Rectal smooth muscle tissue (tissue), 1 donor: Measurements from ENCODE around the gene PRSS1.

Experiments
- H3K27ac ChIP-seq: one replicate; pipeline ENCODE4 v1.7.0; 2013; ENCODE audit warnings: low read depth, low read length, inconsistent platforms
- H3K27me3 ChIP-seq: one replicate; pipeline ENCODE4 v1.7.0; 2013; ENCODE audit warnings: low read length; ENCODE audit not compliant: control insufficient read depth, insufficient read depth
- H3K36me3 ChIP-seq: one replicate; pipeline ENCODE4 v1.7.0; 2013; ENCODE audit warnings: low read length; ENCODE audit not compliant: control insufficient read depth, insufficient read depth
- H3K4me1 ChIP-seq: one replicate; pipeline ENCODE4 v1.7.0; 2013; ENCODE audit warnings: low read length; ENCODE audit not compliant: control insufficient read depth, insufficient read depth
- H3K4me3 ChIP-seq: one replicate; pipeline ENCODE4 v1.7.0; 2013; ENCODE audit warnings: low read length
- H3K9ac ChIP-seq: one replicate; pipeline ENCODE4 v1.7.0; 2013; ENCODE audit warnings: low read length

Gene PRSS1

DNA sequence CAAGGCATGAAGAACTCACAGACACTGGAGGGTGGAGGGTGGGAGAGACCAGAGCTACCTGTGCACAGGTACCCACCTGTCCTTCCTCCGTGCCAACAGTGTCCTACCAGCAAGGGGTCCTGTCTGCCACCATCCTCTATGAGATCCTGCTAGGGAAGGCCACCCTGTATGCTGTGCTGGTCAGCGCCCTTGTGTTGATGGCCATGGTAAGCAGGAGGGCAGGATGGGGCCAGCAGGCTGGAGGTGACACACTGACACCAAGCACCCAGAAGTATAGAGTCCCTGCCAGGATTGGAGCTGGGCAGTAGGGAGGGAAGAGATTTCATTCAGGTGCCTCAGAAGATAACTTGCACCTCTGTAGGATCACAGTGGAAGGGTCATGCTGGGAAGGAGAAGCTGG, 43.3 kb downstream of the PRSS1 start:
- Histone ChIP-seq H3K36me3 (no peaks in the 10 kb centered on the region), H3K4me1 (no peaks in the 10 kb centered on the region), H3K4me3 (no peak overlapping the region), H3K9ac (no peak overlapping the region), H3K27me3 (peaks cover 10% of the 10 kb centered on the region), H3K27ac (no peak overlapping the region)

DNA sequence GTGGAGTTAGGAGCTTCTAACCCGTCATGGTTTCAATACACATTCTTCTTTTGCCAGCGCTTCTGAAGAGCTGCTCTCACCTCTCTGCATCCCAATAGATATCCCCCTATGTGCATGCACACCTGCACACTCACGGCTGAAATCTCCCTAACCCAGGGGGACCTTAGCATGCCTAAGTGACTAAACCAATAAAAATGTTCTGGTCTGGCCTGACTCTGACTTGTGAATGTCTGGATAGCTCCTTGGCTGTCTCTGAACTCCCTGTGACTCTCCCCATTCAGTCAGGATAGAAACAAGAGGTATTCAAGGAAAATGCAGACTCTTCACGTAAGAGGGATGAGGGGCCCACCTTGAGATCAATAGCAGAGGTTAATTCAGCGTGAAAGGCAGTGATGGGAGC, 43.9 kb downstream of the PRSS1 start:
- Histone ChIP-seq H3K4me3 (no peak overlapping the region), H3K27ac (no peak overlapping the region), H3K36me3 (no peaks in the 10 kb centered on the region), H3K9ac (no peak overlapping the region), H3K27me3 (peaks cover 12% of the 10 kb centered on the region), H3K4me1 (no peaks in the 10 kb centered on the region)

DNA sequence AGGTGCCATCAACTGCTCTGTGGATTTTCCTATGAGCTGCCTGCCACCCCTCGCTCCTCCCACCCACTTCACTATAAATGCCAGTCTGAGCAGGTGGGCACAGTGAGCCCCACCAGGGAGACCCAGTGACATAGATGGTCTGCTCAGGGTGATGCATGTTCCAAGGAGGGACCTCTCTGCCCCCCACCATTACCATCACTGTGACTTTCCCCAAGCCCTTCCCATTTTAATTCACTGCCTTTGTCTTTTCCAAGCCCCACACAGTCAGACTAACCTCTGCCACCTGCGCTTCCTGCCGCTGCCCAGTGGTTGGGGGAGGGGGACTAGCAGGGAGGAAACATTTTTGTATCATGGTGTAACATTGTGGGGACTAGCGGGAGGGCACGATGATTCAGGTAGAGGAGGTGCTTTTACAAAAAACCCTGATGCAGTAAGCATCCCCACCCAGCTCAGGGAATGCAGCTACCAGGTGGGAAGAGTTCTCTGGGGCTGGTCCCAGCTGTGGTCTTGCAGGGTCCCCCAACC, 46.1 kb downstream of the PRSS1 start:
- Histone ChIP-seq H3K27ac (no peak overlapping the region), H3K4me3 (no peak overlapping the region)

DNA sequence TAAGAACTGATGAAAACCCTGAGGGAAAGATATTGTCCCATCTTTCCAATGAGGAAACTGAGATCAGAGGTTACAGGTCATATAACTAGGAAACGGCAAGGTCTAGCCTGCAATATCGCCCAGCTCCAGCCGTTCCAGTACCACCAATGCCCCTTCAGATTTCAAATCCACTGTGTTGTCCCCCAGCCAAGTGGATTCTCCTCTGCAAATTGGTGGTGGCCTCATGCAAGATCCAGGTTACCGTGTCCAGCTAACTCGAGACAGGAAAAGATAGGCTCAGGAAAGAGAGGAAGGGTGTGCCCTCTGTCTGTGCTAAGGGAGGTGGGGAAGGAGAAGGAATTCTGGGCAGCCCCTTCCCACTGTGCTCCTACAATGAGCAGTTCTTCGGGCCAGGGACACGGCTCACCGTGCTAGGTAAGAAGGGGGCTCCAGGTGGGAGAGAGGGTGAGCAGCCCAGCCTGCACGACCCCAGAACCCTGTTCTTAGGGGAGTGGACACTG, 46.8 kb downstream of the PRSS1 start:
- H3K4me1 ChIP-seq, result no peaks in the 10 kb centered on the region
- H3K36me3 ChIP-seq, result no peaks in the 10 kb centered on the region
- H3K27me3 ChIP-seq, result peaks cover 15% of the 10 kb centered on the region
- H3K9ac ChIP-seq, result no peak overlapping the region
- no peak overlapping the region for H3K27ac ChIP-seq
- H3K4me3 ChIP-seq, result no peak overlapping the region

More for the DNA sequence above, 46.1 kb downstream of the PRSS1 start:
- H3K27me3 ChIP-seq, result peaks cover 15% of the 10 kb centered on the region
- no peaks in the 10 kb centered on the region for H3K36me3 ChIP-seq
- H3K4me1 ChIP-seq, result no peaks in the 10 kb centered on the region
- H3K9ac ChIP-seq, result no peak overlapping the region

DNA sequence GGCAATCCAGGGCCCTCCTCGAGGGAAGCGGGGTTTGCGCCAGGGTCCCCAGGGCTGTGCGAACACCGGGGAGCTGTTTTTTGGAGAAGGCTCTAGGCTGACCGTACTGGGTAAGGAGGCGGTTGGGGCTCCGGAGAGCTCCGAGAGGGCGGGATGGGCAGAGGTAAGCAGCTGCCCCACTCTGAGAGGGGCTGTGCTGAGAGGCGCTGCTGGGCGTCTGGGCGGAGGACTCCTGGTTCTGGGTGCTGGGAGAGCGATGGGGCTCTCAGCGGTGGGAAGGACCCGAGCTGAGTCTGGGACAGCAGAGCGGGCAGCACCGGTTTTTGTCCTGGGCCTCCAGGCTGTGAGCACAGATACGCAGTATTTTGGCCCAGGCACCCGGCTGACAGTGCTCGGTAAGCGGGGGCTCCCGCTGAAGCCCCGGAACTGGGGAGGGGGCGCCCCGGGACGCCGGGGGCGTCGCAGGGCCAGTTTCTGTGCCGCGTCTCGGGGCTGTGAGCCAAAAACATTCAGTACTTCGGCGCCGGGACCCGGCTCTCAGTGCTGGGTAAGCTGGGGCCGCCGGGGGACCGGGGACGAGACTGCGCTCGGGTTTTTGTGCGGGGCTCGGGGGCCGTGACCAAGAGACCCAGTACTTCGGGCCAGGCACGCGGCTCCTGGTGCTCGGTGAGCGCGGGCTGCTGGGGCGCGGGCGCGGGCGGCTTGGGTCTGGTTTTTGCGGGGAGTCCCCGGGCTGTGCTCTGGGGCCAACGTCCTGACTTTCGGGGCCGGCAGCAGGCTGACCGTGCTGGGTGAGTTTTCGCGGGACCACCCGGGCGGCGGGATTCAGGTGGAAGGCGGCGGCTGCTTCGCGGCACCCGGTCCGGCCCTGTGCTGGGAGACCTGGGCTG, 47.5 kb downstream of the PRSS1 start:
- Histone ChIP-seq H3K4me1 (no peaks in the 10 kb centered on the region), H3K9ac (no peak overlapping the region), H3K4me3 (peak overlapping the region; percentile 67), H3K36me3 (no peaks in the 10 kb centered on the region), H3K27me3 (peaks cover 15% of the 10 kb centered on the region), H3K27ac (no peak overlapping the region)

DNA sequence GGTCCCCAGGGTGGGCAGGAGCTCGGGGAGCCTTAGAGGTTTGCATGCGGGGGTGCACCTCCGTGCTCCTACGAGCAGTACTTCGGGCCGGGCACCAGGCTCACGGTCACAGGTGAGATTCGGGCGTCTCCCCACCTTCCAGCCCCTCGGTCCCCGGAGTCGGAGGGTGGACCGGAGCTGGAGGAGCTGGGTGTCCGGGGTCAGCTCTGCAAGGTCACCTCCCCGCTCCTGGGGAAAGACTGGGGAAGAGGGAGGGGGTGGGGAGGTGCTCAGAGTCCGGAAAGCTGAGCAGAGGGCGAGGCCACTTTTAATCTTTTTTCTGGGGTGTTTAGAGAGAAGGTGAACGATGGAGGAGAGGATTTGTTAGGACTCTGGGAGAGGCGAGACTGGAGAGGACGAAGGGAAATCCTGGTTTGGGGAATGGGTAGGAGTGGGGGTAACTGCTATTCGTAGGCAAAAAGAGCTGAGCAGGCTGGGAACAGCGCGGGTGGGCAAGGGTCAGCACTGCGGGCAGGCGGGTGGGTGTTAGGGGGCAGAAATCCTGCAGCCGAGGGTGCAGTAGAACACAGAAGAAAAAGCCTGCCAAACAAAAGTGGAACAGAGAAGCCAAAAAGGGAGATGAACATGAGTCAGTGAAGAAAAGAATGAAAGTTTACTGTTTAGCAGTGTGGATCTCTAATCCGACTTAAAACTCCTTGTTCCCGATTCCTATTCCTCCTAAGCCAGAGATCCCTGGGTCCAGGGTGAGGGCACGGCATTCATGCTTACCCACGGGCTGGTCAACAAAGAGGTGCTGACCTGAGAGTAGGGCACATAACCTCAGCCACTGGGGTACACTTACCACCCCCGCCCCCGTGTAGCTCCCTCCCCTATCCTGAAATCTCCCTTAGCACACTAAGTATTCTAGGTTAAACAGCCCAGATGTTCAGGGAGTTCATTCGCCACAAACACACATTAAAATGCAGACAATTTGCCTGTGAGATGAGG, 48.4 kb downstream of the PRSS1 start:
- no peaks in the 10 kb centered on the region for H3K4me1 ChIP-seq
- peak overlapping the region; percentile 42 for H3K9ac ChIP-seq
- H3K4me3 ChIP-seq, result peak overlapping the region; percentile 67
- no peak overlapping the region for H3K27ac ChIP-seq
- H3K27me3 ChIP-seq, result peaks cover 15% of the 10 kb centered on the region
- H3K36me3 ChIP-seq, result no peaks in the 10 kb centered on the region

DNA sequence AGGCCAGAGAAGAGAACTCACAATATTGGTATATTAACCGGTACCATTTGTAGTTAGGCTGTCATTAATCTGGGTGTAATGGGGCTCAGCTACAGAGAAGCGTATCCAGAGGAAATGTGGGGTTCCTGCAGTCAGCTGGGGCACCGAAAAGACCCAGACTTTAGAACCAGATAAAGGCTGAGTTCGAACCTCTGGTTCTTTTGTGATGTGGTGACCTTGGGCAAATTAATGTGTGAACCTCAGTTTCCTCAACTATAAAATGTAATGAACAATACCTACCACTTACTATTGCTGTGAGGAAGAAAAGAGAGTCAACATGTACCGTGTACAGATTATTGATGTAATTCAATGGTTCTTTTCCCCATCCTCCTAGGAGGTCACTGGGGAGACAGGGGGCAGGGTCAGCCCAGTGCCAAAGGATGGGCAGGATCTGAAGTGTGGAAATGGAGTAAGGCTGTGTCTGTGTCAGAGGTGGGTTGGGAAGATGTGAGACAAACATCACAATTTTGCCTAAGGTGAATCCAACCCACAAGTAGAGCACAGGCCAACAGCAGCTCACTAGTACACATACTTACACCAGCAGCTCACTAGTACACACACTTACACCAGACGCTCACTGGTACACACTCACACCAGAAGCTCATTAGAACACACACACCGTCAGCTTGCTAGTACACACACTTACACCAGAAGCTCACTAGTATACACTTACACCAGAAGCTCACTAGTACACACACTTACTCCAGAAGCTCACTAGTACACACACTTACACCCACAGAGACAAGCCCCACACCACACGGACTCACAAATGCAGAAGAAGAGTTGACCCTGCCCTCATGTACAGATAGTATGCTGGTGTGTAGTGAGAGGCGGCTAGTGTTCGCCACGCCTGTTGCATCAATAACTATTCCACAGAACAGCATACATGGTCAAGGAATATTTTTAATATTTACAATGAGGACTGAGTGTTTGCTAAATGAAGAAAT, 49.5 kb downstream of the PRSS1 start:
- H3K27ac ChIP-seq, result no peak overlapping the region
- H3K9ac ChIP-seq, result no peak overlapping the region
- peak overlapping the region; percentile 67 for H3K4me3 ChIP-seq
- no peaks in the 10 kb centered on the region for H3K4me1 ChIP-seq
- H3K36me3 ChIP-seq, result no peaks in the 10 kb centered on the region
- peaks cover 15% of the 10 kb centered on the region for H3K27me3 ChIP-seq

DNA sequence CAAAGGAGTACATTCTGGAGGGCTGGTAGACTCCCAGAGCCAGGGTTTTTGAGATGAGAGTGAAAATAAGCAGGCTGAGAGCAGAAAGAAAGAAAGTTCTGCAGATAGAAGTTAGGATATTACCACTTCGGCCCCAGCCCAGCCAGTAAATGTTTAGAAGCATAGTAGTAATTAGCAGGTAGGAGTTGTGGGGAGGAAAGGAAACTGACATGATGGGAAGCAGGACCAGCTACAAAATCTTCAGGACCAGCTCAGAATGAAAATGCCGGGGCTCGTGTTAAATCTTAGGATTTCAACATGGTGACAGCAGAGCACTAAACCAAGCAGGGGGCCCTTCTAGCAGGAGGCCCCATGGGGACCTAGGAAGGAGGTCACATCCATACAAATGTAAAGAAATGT, 50.2 kb downstream of the PRSS1 start:
- H3K9ac ChIP-seq, result no peak overlapping the region
- H3K27ac ChIP-seq, result no peak overlapping the region
- peaks cover 15% of the 10 kb centered on the region for H3K27me3 ChIP-seq
- no peaks in the 10 kb centered on the region for H3K36me3 ChIP-seq
- no peak overlapping the region for H3K4me3 ChIP-seq
- H3K4me1 ChIP-seq, result no peaks in the 10 kb centered on the region

DNA sequence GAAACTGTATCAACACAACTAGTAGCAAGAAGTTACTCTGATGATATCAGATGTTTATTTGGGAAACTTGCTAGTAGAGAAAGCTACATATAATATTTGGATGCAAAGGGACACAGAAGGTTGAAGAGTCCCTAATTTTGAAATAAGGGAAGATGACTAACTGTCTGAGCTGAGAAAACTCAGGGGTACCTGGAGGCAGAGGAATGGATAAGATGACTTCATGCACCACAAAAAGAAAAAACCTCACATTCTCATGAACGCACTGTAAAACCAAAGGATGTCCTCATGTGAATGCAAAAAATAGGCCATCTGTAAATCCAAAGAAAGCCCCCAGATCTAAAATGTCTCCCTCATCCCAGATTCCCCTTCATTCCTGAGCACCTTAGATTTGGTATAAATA, 50.8 kb downstream of the PRSS1 start:
- H3K27me3 ChIP-seq, result peaks cover 15% of the 10 kb centered on the region
- H3K27ac ChIP-seq, result no peak overlapping the region
- no peaks in the 10 kb centered on the region for H3K4me1 ChIP-seq
- no peak overlapping the region for H3K9ac ChIP-seq
- no peak overlapping the region for H3K4me3 ChIP-seq
- H3K36me3 ChIP-seq, result no peaks in the 10 kb centered on the region

DNA sequence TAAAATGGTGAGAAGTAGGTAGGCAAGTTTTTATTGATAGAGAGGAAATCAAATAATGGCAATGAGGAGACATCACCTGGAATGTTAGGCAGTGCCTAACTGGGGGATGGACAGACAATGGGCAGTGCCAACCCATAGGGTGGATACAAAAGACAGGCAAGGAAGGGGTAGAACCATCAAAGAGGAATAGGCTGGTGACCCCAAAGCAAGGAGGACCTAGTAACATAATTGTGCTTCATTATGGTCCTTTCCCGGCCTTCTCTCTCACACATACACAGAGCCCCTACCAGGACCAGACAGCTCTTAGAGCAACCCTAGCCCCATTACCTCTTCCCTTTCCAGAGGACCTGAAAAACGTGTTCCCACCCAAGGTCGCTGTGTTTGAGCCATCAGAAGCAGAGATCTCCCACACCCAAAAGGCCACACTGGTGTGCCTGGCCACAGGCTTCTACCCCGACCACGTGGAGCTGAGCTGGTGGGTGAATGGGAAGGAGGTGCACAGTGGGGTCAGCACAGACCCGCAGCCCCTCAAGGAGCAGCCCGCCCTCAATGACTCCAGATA, 51.5 kb downstream of the PRSS1 start:
- peaks cover 13% of the 10 kb centered on the region for H3K27me3 ChIP-seq
- no peak overlapping the region for H3K9ac ChIP-seq
- no peak overlapping the region for H3K4me3 ChIP-seq
- H3K36me3 ChIP-seq, result no peaks in the 10 kb centered on the region
- no peak overlapping the region for H3K27ac ChIP-seq
- no peaks in the 10 kb centered on the region for H3K4me1 ChIP-seq

DNA sequence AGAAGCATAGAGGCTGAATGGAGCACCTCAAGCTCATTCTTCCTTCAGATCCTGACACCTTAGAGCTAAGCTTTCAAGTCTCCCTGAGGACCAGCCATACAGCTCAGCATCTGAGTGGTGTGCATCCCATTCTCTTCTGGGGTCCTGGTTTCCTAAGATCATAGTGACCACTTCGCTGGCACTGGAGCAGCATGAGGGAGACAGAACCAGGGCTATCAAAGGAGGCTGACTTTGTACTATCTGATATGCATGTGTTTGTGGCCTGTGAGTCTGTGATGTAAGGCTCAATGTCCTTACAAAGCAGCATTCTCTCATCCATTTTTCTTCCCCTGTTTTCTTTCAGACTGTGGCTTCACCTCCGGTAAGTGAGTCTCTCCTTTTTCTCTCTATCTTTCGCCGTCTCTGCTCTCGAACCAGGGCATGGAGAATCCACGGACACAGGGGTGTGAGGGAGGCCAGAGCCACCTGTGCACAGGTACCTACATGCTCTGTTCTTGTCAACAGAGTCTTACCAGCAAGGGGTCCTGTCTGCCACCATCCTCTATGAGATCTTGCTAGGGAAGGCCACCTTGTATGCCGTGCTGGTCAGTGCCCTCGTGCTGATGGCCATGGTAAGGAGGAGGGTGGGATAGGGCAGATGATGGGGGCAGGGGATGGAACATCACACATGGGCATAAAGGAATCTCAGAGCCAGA, 52.5 kb downstream of the PRSS1 start:
- H3K4me3 ChIP-seq, result no peak overlapping the region
- no peaks in the 10 kb centered on the region for H3K4me1 ChIP-seq
- H3K36me3 ChIP-seq, result no peaks in the 10 kb centered on the region
- H3K9ac ChIP-seq, result no peak overlapping the region
- H3K27ac ChIP-seq, result no peak overlapping the region
- peaks cover 9% of the 10 kb centered on the region for H3K27me3 ChIP-seq
